Activated CD8-positive, alpha-beta memory T cell treated with anti-CD3 and anti-CD28 coated beads, Interleukin-2, amount 50 U/mL, for 24 hours (primary cell): Measurements from ENCODE around the gene LHX3.

Experiments
- DNase-seq: peaks from one replicate; pipeline ENCODE4 v3.0.0-alpha.2; 2020; ENCODE audit errors: extremely low read depth

Gene LHX3

GRCh38 chr9:136204838-136205706, at the start of gene LHX3:
Gene LHX3 (minus strand): TSS chr9:136205128. CDS start chr9:136205012, 116 bp downstream.
- DNase-seq = no peak

GRCh38 chr9:136253246-136254130, 48.6 kb upstream of the LHX3 start:
- DNase-seq = no peak

GRCh38 chr9:136252846-136253245, 47.9 kb upstream of the LHX3 start:
- no peak for DNase-seq

GRCh38 chr9:136252281-136252680, 47.4 kb upstream of the LHX3 start:
- no peak for DNase-seq

- DNase-seq = no peak
Observed at GRCh38 chr9:136251264-136252115, 46.6 kb upstream of the LHX3 start.

- no peak for DNase-seq
Observed at GRCh38 chr9:136250676-136251075, 45.7 kb upstream of the LHX3 start.

GRCh38 chr9:136249877-136250559, 45.1 kb upstream of the LHX3 start:
- DNase-seq = no peak

GRCh38 chr9:136248951-136249876, 44.3 kb upstream of the LHX3 start:
- DNase-seq = no peak

- DNase-seq = no peak
Observed at GRCh38 chr9:136247947-136248637, 43.2 kb upstream of the LHX3 start.

- no peak for DNase-seq
Observed at GRCh38 chr9:136247551-136247916, 42.6 kb upstream of the LHX3 start.

- DNase-seq = no peak
Observed at GRCh38 chr9:136246849-136247550, 42.1 kb upstream of the LHX3 start.

GRCh38 chr9:136245219-136246150, 40.6 kb upstream of the LHX3 start, which contains the start of gene QSOX2:
Gene QSOX2 (minus strand): TSS chr9:136245812. CDS start chr9:136245803, 9 bp downstream.
- peak; percentile 49 for DNase-seq

GRCh38 chr9:136244969-136245218, 40.0 kb upstream of the LHX3 start:
- DNase-seq = no peak

- peak; percentile 27 for DNase-seq
Observed at GRCh38 chr9:136244122-136244968, 39.4 kb upstream of the LHX3 start.

- no peak for DNase-seq
Observed at GRCh38 chr9:136243631-136244030, 38.7 kb upstream of the LHX3 start.

GRCh38 chr9:136242918-136243525, 38.1 kb upstream of the LHX3 start:
- DNase-seq = no peak

- no peak for DNase-seq
Observed at GRCh38 chr9:136242248-136242647, 37.3 kb upstream of the LHX3 start.
